ENCODE results near the gene CPM. TPM values are rescaled to one million over a fixed set of nuclear protein-coding genes. Genes with fewer than 3 reads are reported as not detected.

CPM gene
- total and polyA plus RNA-seq, 8 donors, result 5.7 to 103 (median 45.8) TPM

DNA sequence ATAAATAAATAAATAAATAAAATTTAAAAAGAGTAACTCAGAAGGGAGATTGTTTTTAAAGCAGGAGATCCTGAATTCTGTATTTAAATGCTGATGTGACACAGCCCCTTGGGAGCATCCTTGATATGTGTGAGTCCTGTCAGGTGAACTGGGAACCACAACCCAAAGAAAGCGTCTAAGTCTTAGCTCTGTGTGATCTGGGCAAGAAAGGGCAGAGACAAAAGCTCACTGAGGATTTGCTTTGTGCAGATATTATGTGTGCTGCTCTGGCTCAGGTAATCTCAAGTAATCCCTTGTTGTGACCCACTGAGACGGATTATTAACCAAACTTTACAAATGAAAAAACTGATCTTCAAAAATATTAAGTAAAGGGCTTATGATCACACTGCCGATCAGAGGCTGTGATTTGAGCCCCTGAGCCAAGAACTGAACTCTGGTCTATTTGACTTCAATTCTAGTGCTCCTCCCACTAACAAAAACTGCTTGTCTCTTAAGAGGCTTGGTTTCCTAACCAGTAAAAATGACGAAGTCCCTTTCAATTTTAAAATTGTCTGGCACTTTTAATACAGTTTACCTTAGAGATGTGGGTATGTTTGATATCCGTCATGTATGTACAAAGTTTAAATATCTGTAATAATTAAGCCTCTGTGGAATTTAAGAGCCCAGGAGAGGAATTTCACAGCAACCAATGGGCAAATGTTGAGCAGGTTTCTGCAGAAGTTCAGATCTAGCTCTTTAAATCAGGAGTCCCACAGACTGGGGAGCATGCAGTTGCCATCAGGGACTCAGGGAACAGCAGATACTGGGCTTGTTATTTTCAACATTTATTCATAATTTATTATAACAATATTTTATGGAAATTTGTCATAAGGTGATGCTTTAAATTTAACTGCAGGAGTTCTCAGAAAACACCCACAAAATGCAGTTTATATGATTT lies 46.1 kb downstream of the CPM start:
- Histone ChIP-seq H3K36me3 (peaks cover 0 to 14% (median 11%) of the 10 kb centered on the region in 4 donors), H3K9me3 (no peaks in the 10 kb centered on the region), H3K27me3 (no peaks in the 10 kb centered on the region), H3K27ac (no peak overlapping the region), H3K4me1 (no peaks in the 10 kb centered on the region), H3K4me3 (no peak overlapping the region)
- intact Hi-C loops (cut with DNase I; ENCODE audit: low total_unique reads), result no loop called here
- DNase-seq, result no peak
- TF ChIP-seq POLR2AphosphoS5 (IDR thresholded peaks at IDR 0.05) (no peak), POLR2A (IDR thresholded peaks at IDR 0.05) (no peak), EP300 (IDR thresholded peaks at IDR 0.05) (no peak), CTCF (IDR thresholded peaks at IDR 0.05) (no peak)
- 46 to 67% (median 56%) methylated on average over 5 of the region's 5 CpGs for WGBS, 5 donors

DNA sequence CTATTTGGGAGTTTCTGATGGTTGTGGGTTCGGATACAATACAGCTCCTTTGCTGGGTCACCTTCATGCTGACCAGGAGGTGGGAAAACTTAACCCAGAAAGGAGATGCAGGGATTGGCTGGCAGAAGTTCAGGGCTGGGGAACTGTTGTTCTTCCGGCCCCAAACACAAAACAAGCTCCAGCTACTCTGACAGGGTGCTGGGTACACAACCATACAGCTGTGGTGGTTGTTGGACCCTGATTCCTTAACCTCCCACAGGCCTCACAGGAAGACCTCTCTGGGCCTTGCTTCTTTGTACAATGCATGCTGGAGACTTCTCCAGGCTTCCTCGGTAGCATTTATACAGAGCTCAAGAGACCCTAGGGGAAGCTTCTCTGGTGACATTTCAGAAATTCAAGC lies 47.6 kb downstream of the CPM start:
- H3K27me3 ChIP-seq, result no peaks in the 10 kb centered on the region
- no peak for DNase-seq
- no peak overlapping the region for H3K4me3 ChIP-seq
- no peaks in the 10 kb centered on the region for H3K9me3 ChIP-seq
- TF ChIP-seq POLR2AphosphoS5 (IDR thresholded peaks at IDR 0.05) (no peak), CTCF (IDR thresholded peaks at IDR 0.05) (no peak)
- intact Hi-C loops (cut with DNase I; ENCODE audit: low total_unique reads), result no loop called here
- no peaks in the 10 kb centered on the region for H3K4me1 ChIP-seq
- WGBS, 5 donors, result 82 to 90% (median 84%) methylated on average over 3 of the region's 3 CpGs
- H3K27ac ChIP-seq, result no peak overlapping the region
- H3K36me3 ChIP-seq, result peaks cover 0 to 14% (median 11%) of the 10 kb centered on the region in 4 donors

- WGBS, 5 donors, result 90 to 97% (median 93%) methylated on average over 5 of the region's 5 CpGs
- Histone ChIP-seq H3K36me3 (peaks cover 0 to 14% (median 14%) of the 10 kb centered on the region in 4 donors), H3K27me3 (no peaks in the 10 kb centered on the region), H3K4me3 (no peak overlapping the region), H3K9me3 (no peaks in the 10 kb centered on the region), H3K4me1 (no peaks in the 10 kb centered on the region), H3K27ac (no peak overlapping the region)
- intact Hi-C loops (cut with DNase I; ENCODE audit: low total_unique reads), result no loop called here
- no peak for TF ChIP-seq POLR2A (IDR thresholded peaks at IDR 0.05)
- no peak for TF ChIP-seq EP300 (IDR thresholded peaks at IDR 0.05)
- TF ChIP-seq CTCF (IDR thresholded peaks at IDR 0.05), result no peak
- no peak for TF ChIP-seq POLR2AphosphoS5 (IDR thresholded peaks at IDR 0.05)
- no peak for DNase-seq
Measured at GRCh38 chr12:68884251-68884650, 48.7 kb downstream of the CPM start.

DNA sequence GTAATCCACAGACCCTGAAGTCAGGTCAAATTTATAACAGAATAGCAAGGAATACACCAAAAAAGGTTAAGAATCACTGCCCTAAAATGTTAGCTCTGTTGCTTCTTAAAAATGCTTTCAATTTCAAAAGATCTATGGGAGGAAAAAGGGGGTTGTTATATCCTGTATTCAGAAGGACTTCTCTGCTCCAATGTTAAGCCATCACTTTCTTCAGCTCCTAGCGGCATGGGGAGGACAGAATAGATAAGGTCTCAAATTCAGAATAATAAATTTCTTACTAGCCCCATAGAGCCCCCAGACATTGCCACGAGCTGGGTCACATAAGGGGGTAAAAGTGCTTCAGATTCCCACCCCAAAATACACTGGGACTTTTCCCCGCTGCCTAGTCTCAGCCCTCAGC lies 49.8 kb downstream of the CPM start:
- Histone ChIP-seq H3K27ac (no peak overlapping the region), H3K4me3 (no peak overlapping the region), H3K36me3 (peaks cover 0 to 21% (median 14%) of the 10 kb centered on the region in 4 donors), H3K9me3 (peaks cover 0 to 9% (median 6%) of the 10 kb centered on the region in 4 donors), H3K4me1 (no peaks in the 10 kb centered on the region), H3K27me3 (no peaks in the 10 kb centered on the region)
- no peak for TF ChIP-seq POLR2A (IDR thresholded peaks at IDR 0.05)
- TF ChIP-seq CTCF (IDR thresholded peaks at IDR 0.05), result no peak
- TF ChIP-seq EP300 (IDR thresholded peaks at IDR 0.05), result no peak
- no peak for DNase-seq
- intact Hi-C loops (cut with DNase I; ENCODE audit: low total_unique reads), result no loop called here
- WGBS, 5 donors, result 77 to 84% (median 82%) methylated on average over 3 of the region's 3 CpGs
